Activated CD4-positive, alpha-beta T cell treated with anti-CD3 and anti-CD28 coated beads for 48 hours (primary cell): ENCODE measurements around the gene CHST8.
"Not testable (repeated sequence)": the region's sequence is repeated elsewhere in the genome, so short reads cannot be mapped to it uniquely, and the experiment has no call there.

Source experiments
- DNase-seq: peaks from one replicate; pipeline ENCODE4 v3.0.0-alpha.2; 2020

Gene CHST8

GRCh38 chr19:33647146-33647545 is 25.4 kb downstream of the CHST8 start:
- no peak for DNase-seq

GRCh38 chr19:33649627-33650305 is 28.0 kb downstream of the CHST8 start:
- no peak for DNase-seq

- DNase-seq = no peak
These were observed 31.9 kb downstream of the CHST8 start for GRCh38 chr19:33653684-33654083.

GRCh38 chr19:33654840-33655508 is 33.2 kb downstream of the CHST8 start:
- no peak for DNase-seq

GRCh38 chr19:33659835-33660234 is 38.1 kb downstream of the CHST8 start:
- no peak for DNase-seq

- DNase-seq = no peak
These were observed 38.8 kb downstream of the CHST8 start for GRCh38 chr19:33660410-33661124.

- no peak for DNase-seq
These were observed 39.6 kb downstream of the CHST8 start for GRCh38 chr19:33661336-33661735.

- no peak for DNase-seq
These were observed 40.8 kb downstream of the CHST8 start for GRCh38 chr19:33662391-33663092.

- not testable (repeated sequence) for DNase-seq
These were observed 41.6 kb downstream of the CHST8 start for GRCh38 chr19:33663316-33663715.

- no peak for DNase-seq
These were observed 43.0 kb downstream of the CHST8 start for GRCh38 chr19:33664744-33665143.

- DNase-seq = no peak
These were observed 44.2 kb downstream of the CHST8 start for GRCh38 chr19:33665776-33666595.

- DNase-seq = no peak
These were observed 45.4 kb downstream of the CHST8 start for GRCh38 chr19:33667141-33667650.

GRCh38 chr19:33667881-33668280 is 46.1 kb downstream of the CHST8 start:
- DNase-seq = no peak

- DNase-seq = no peak
These were observed 47.2 kb downstream of the CHST8 start for GRCh38 chr19:33668968-33669367.

- no peak for DNase-seq
These were observed 47.6 kb downstream of the CHST8 start for GRCh38 chr19:33669376-33669775.

- DNase-seq = no peak
These were observed 48.6 kb downstream of the CHST8 start for GRCh38 chr19:33670398-33670797.

GRCh38 chr19:33671211-33671610 is 49.5 kb downstream of the CHST8 start:
- no peak for DNase-seq

- DNase-seq = no peak
These were observed 51.6 kb downstream of the CHST8 start for GRCh38 chr19:33673258-33673875.

- no peak for DNase-seq
These were observed 52.4 kb downstream of the CHST8 start for GRCh38 chr19:33673996-33674625.

GRCh38 chr19:33674626-33675367 is 53.0 kb downstream of the CHST8 start:
- no peak for DNase-seq
